Neural cell (in vitro differentiated cells): Measurements from ENCODE around the gene H19. TPM values are rescaled to one million over a fixed set of nuclear protein-coding genes. Genes with fewer than 3 reads are reported as not detected.

Experiments used
- H2AFZ ChIP-seq: fragments of 200-600, 300-800 bp; sonication (generic), shearing (Covaris generic); 2 replicates; pipeline ENCODE4 v1.6.0; 2014; ENCODE audit warnings: low read depth, mild to moderate bottlenecking, antibody characterized with exemption, low read length, moderate library complexity
- H3F3A ChIP-seq: fragments of 200-600 bp; shearing (Covaris generic); 2 replicates; pipeline ENCODE4 v1.6.1; 2016; ENCODE audit warnings: mild to moderate bottlenecking, moderate library complexity, mixed read lengths, antibody characterized with exemption, low read length; ENCODE audit not compliant: insufficient read depth, poor library complexity, severe bottlenecking
- H3K27ac ChIP-seq: fragments of 200-600, 300-800 bp; sonication (generic), shearing (Covaris generic); 2 replicates; pipeline ENCODE4 v1.5.1; 2014; ENCODE audit warnings: mild to moderate bottlenecking, low read length, moderate library complexity
- H3K27me3 ChIP-seq: fragments of 300-800, 200-600 bp; sonication (generic), shearing (Covaris generic); 2 replicates; pipeline ENCODE4 v1.6.0; 2014; ENCODE audit warnings: mild to moderate bottlenecking, low read depth, low read length, moderate library complexity; ENCODE audit not compliant: insufficient read depth
- H3K36me3 ChIP-seq: fragments of 300-800, 200-600 bp; sonication (generic), shearing (Covaris generic); 2 replicates; pipeline ENCODE4 v1.5.1; 2014; ENCODE audit warnings: mild to moderate bottlenecking, antibody characterized with exemption, low read length, moderate library complexity; ENCODE audit not compliant: insufficient read depth
- H3K4me2 ChIP-seq: fragments of 300-800, 200-600 bp; sonication (generic), shearing (Covaris generic); 2 replicates; pipeline ENCODE4 v1.6.0; 2014; ENCODE audit warnings: mild to moderate bottlenecking, low read length
- H3K4me3 ChIP-seq: fragments of 300-800, 200-600 bp; sonication (generic), shearing (Covaris generic); 2 replicates; pipeline ENCODE4 v1.5.1; 2014; ENCODE audit warnings: mild to moderate bottlenecking, low read length, moderate library complexity
- H3K79me2 ChIP-seq: fragments of 200-600 bp; shearing (Covaris generic); replicated peaks from 2 replicates; pipeline ENCODE4 v1.6.0; 2014; ENCODE audit warnings: mild to moderate bottlenecking, low read length, moderate library complexity; ENCODE audit not compliant: insufficient read depth
- H3K9ac ChIP-seq: fragments of 300-800, 200-600 bp; sonication (generic), shearing (Covaris generic); 2 replicates; pipeline ENCODE4 v1.6.1; 2016; ENCODE audit warnings: mild to moderate bottlenecking, low read length, mixed read lengths
- H3K9me2 ChIP-seq: fragments of 200-600 bp; shearing (Covaris generic); 2 replicates; pipeline ENCODE4 v1.6.1; 2016; ENCODE audit warnings: mild to moderate bottlenecking, low read length, mixed read lengths; ENCODE audit not compliant: insufficient read depth
- H3K9me3 ChIP-seq: fragments of 200-600, 300-800 bp; sonication (generic), shearing (Covaris generic); 2 replicates; pipeline ENCODE4 v1.6.1; 2016; ENCODE audit warnings: mild to moderate bottlenecking, mixed run types, low read length, moderate library complexity, mixed read lengths
- H4K20me1 ChIP-seq: fragments of 200-600 bp; shearing (Covaris generic); 2 replicates; pipeline ENCODE4 v1.6.1; 2016; ENCODE audit warnings: mild to moderate bottlenecking, mixed run types; ENCODE audit not compliant: insufficient read depth
- EP300 ChIP-seq: fragments of 450-650 bp; conservative IDR thresholded peaks from 2 replicates; pipeline ENCODE4 v1.6.1; 2014; ENCODE audit warnings: antibody characterized with exemption, mild to moderate bottlenecking, moderate library complexity; ENCODE audit not compliant: poor library complexity, severe bottlenecking
- EZH2 ChIP-seq: fragments of 200-600, 300-800 bp; shearing (Covaris generic), sonication (generic); IDR thresholded peaks from 2 replicates; pipeline ENCODE4 v1.6.1; 2014; ENCODE audit warnings: antibody characterized with exemption, low read length, borderline replicate concordance, mild to moderate bottlenecking; ENCODE audit not compliant: insufficient read depth, poor library complexity, severe bottlenecking
- MXI1 ChIP-seq: fragments of 450-650 bp; conservative IDR thresholded peaks from 2 replicates; pipeline ENCODE4 v1.6.1; 2014; ENCODE audit warnings: antibody characterized with exemption, mild to moderate bottlenecking; ENCODE audit not compliant: poor library complexity, severe bottlenecking
- POLR2AphosphoS5 ChIP-seq: IDR thresholded peaks from 2 replicates; pipeline ENCODE4 v1.6.1; 2012
- RAD21 ChIP-seq: fragments of 450-650 bp; conservative IDR thresholded peaks from 2 replicates; pipeline ENCODE4 v1.6.1; 2014; ENCODE audit warnings: antibody characterized with exemption, mild to moderate bottlenecking, moderate library complexity
- SMC3 ChIP-seq: fragments of 450-650 bp; conservative IDR thresholded peaks from 2 replicates; pipeline ENCODE4 v1.6.1; 2014; ENCODE audit warnings: antibody characterized with exemption, mild to moderate bottlenecking, moderate library complexity; ENCODE audit not compliant: poor library complexity
- TAF1 ChIP-seq: IDR thresholded peaks from 2 replicates; pipeline ENCODE4 v1.6.1; 2012; ENCODE audit warnings: low read depth
- polyA plus RNA-seq: library from polyadenylated mRNA; depleted of rRNA; stranded (reverse); fragments of >200 nt; gene quantifications from 2 replicates; pipeline ENCODE4 v1.2.3, GENCODE V29; 2014
- TF ChIP-seq, protein P1 (sequence below): IDR thresholded peaks from 2 replicates; pipeline ENCODE4 v1.6.1; 2012; ENCODE audit warnings: borderline replicate concordance
- TF ChIP-seq, protein P2 (sequence below): fragments of 450-650 bp; IDR thresholded peaks from 2 replicates; pipeline ENCODE4 v1.5.1; 2014; ENCODE audit warnings: antibody characterized with exemption, mild to moderate bottlenecking, moderate library complexity; ENCODE audit not compliant: poor library complexity, severe bottlenecking

H19 gene
- polyA plus RNA-seq, 1 donor from 2014 or later = not detected

DNA sequence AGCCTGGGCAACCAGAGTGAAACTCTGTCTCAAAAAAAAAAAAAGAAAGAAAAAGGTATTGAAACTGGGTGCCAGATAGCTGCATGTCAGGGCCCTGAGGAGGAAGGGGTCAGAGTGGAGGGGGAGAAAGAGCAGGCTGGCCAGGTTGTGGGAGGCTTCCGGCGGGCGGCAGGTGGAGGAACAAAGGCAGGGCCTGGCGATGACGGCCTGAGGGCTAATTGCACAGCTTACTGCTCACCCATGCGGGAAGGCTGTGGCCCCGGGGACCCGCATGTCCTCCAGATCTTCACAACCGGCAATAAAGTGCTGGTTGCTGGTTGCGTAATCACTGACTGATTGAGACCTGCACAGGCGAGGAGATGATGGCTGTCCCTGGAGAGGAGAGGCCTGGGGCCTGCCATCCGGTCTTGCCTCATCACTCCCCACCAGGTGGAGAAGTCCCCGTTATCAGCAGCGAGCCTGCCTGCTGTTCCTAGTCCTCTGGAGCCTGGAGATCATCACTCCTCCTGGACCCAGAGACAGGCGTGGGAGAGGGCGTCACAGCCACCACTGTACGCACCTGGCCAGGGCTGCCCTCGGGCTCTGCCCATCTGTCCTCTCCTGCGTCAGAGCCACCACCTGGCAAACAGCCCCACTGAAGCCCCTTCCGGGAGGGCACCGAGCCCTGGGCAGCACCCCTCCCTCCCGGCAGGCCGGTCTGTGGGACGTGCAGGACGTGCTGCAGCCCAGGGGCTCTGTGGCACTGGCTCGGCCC, 18.7 kb downstream of the H19 start:
- H3K27me3 ChIP-seq = no peaks in the 10 kb centered on the region
- H4K20me1 ChIP-seq = no peaks in the 10 kb centered on the region
- no peak overlapping the region for H3K4me3 ChIP-seq
- no peak for TF ChIP-seq SMC3
- TF ChIP-seq RAD21 = no peak
- no peak overlapping the region for H3K9ac ChIP-seq
- no peaks in the 10 kb centered on the region for H3K79me2 ChIP-seq
- H3K27ac ChIP-seq = no peak overlapping the region
- H3K9me2 ChIP-seq = no peaks in the 10 kb centered on the region
- no peak overlapping the region for H3K4me2 ChIP-seq
- no peaks in the 10 kb centered on the region for H3K36me3 ChIP-seq
- no peak overlapping the region for H2AFZ ChIP-seq
- no peaks in the 10 kb centered on the region for H3K9me3 ChIP-seq
- no peaks in the 10 kb centered on the region for H3F3A ChIP-seq

DNA sequence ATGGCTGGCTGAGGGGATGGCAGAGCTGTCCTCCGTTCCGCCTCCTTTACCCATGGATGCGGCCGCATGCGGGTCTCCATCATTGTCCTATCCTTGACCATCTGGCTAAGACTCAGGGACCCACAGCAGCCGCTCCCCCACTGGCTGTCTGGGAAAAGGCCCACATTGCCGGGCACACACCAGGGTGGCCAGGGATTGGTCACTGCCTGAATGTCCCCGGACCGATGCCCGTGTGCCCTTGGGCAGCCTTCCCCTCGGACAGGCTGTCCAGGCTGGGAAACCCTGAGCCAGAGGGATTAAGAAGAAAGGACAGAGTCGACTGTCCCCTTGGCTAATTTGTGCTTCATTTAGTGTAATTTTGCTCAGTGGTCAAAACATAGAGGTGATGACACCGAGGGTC, 22.5 kb downstream of the H19 start:
- H3K9me3 ChIP-seq = no peaks in the 10 kb centered on the region
- no peak overlapping the region for H3K27ac ChIP-seq
- no peak overlapping the region for H2AFZ ChIP-seq
- no peaks in the 10 kb centered on the region for H3K9me2 ChIP-seq
- H3F3A ChIP-seq = no peaks in the 10 kb centered on the region
- TF ChIP-seq SMC3 (no peak), EP300 (no peak)
- TF ChIP-seq, protein P1, sequence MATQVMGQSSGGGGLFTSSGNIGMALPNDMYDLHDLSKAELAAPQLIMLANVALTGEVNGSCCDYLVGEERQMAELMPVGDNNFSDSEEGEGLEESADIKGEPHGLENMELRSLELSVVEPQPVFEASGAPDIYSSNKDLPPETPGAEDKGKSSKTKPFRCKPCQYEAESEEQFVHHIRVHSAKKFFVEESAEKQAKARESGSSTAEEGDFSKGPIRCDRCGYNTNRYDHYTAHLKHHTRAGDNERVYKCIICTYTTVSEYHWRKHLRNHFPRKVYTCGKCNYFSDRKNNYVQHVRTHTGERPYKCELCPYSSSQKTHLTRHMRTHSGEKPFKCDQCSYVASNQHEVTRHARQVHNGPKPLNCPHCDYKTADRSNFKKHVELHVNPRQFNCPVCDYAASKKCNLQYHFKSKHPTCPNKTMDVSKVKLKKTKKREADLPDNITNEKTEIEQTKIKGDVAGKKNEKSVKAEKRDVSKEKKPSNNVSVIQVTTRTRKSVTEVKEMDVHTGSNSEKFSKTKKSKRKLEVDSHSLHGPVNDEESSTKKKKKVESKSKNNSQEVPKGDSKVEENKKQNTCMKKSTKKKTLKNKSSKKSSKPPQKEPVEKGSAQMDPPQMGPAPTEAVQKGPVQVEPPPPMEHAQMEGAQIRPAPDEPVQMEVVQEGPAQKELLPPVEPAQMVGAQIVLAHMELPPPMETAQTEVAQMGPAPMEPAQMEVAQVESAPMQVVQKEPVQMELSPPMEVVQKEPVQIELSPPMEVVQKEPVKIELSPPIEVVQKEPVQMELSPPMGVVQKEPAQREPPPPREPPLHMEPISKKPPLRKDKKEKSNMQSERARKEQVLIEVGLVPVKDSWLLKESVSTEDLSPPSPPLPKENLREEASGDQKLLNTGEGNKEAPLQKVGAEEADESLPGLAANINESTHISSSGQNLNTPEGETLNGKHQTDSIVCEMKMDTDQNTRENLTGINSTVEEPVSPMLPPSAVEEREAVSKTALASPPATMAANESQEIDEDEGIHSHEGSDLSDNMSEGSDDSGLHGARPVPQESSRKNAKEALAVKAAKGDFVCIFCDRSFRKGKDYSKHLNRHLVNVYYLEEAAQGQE = no peak
- TF ChIP-seq, protein P2, sequence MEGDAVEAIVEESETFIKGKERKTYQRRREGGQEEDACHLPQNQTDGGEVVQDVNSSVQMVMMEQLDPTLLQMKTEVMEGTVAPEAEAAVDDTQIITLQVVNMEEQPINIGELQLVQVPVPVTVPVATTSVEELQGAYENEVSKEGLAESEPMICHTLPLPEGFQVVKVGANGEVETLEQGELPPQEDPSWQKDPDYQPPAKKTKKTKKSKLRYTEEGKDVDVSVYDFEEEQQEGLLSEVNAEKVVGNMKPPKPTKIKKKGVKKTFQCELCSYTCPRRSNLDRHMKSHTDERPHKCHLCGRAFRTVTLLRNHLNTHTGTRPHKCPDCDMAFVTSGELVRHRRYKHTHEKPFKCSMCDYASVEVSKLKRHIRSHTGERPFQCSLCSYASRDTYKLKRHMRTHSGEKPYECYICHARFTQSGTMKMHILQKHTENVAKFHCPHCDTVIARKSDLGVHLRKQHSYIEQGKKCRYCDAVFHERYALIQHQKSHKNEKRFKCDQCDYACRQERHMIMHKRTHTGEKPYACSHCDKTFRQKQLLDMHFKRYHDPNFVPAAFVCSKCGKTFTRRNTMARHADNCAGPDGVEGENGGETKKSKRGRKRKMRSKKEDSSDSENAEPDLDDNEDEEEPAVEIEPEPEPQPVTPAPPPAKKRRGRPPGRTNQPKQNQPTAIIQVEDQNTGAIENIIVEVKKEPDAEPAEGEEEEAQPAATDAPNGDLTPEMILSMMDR = no peak
- H3K36me3 ChIP-seq = no peaks in the 10 kb centered on the region
- H3K4me2 ChIP-seq = no peak overlapping the region
- H3K79me2 ChIP-seq = no peaks in the 10 kb centered on the region
- no peak overlapping the region for H3K9ac ChIP-seq
- H3K4me3 ChIP-seq = no peak overlapping the region
- H4K20me1 ChIP-seq = no peaks in the 10 kb centered on the region
- H3K27me3 ChIP-seq = no peaks in the 10 kb centered on the region

DNA sequence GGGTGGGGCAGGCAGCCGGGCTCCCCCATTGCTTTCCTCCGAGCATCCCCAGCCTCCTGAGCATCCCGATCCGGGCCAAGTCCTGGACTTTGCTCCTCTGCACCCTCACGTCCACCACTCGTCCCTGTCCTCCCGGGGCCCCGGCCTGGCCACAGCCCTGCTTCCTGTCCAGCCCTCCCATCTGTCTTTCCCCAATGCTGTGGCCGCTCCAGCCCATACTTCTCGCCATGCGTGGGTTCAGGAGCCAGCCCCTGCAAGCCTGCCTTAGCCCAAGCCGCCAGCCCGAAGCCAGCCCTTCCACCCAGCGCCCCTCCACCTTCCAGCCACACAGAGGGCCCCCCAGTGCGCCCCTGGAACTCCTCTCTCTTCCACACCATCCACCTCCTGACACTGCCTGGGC, 26.7 kb downstream of the H19 start:
- no peaks in the 10 kb centered on the region for H3F3A ChIP-seq

More for the DNA sequence above, 26.7 kb downstream of the H19 start:
- H3K9me3 ChIP-seq = no peaks in the 10 kb centered on the region
- H3K4me2 ChIP-seq = no peak overlapping the region
- no peaks in the 10 kb centered on the region for H4K20me1 ChIP-seq
- TF ChIP-seq RAD21 (no peak), EZH2 (no peak), EP300 (no peak), MXI1 (no peak), POLR2AphosphoS5 (no peak), TAF1 (no peak), SMC3 (no peak)
- TF ChIP-seq, protein P2 = no peak
- TF ChIP-seq, protein P1 = no peak
- H3K27me3 ChIP-seq = no peaks in the 10 kb centered on the region
- no peak overlapping the region for H3K9ac ChIP-seq
- H3K9me2 ChIP-seq = no peaks in the 10 kb centered on the region
- no peaks in the 10 kb centered on the region for H3K36me3 ChIP-seq
- H3K27ac ChIP-seq = no peak overlapping the region
- H3K79me2 ChIP-seq = no peaks in the 10 kb centered on the region
- no peak overlapping the region for H3K4me3 ChIP-seq
- H2AFZ ChIP-seq = no peak overlapping the region
